Gastroesophageal sphincter (tissue), 4 donors: ENCODE data around the gene KCNMA1. TPM values are rescaled to one million over a fixed set of nuclear protein-coding genes. Genes with fewer than 3 reads are reported as not detected.

Source experiments
- ATAC-seq: fragments of 150-250 bp; one replicate; pipeline ENCODE4 v1.9.1; 2016; ENCODE audit warnings: mild to moderate bottlenecking, moderate library complexity
- H3K27ac ChIP-seq, 4 donors: fragments of 200-600 bp; sonication (generic) in 3 of 4; 1 replicate in 3 of 4; 2 replicates in 1 of 4; pipeline ENCODE4 v1.5.1; 2016 to 2019
- H3K27me3 ChIP-seq: fragments of 200-600 bp; sonication (generic); one replicate; pipeline ENCODE4 v1.5.1; 2019
- H3K36me3 ChIP-seq, 2 donors: fragments of 200-600 bp; sonication (generic); one replicate each; pipeline ENCODE4 v1.5.1; 2019; ENCODE audit warnings: control low read depth in 1 of 2
- H3K4me1 ChIP-seq, 3 donors: fragments of 200-600 bp; sonication (generic); 1 replicate in 2 of 3; 2 replicates in 1 of 3; pipeline ENCODE4 v1.5.1; 2016 to 2019; ENCODE audit warnings: control low read depth in 2 of 3
- H3K4me3 ChIP-seq, 2 donors: fragments of 200-600 bp; sonication (generic); one replicate each; pipeline ENCODE4 v1.5.1; 2019; ENCODE audit warnings: mild to moderate bottlenecking in 1 of 2, moderate library complexity in 1 of 2
- H3K9me3 ChIP-seq, 3 donors: fragments of 200-600 bp; sonication (generic); one replicate each; pipeline ENCODE4 v1.5.1; 2017 to 2019; ENCODE audit warnings: control low read depth in 2 of 3
- CTCF ChIP-seq, 4 experiments: fragments of 200-600 bp in 2 of 4; fragments of 450-650 bp in 2 of 4; sonication (generic) in 1 of 4; IDR thresholded peaks; one replicate each; pipeline ENCODE4 v1.5.1; 2017 to 2019; ENCODE audit warnings: antibody characterized with exemption in 4 of 4, mild to moderate bottlenecking in 2 of 4, moderate library complexity in 2 of 4
- EP300 ChIP-seq: sonication (generic); formaldehyde crosslinking; IDR thresholded peaks from one replicate; pipeline ENCODE4 v1.6.1; 2017; ENCODE audit warnings: antibody characterized with exemption, mild to moderate bottlenecking
- POLR2A ChIP-seq, 2 donors: fragments of 450-650 bp; IDR thresholded peaks; one replicate each; pipeline ENCODE4 v1.6.1; 2017; ENCODE audit warnings: antibody characterized with exemption in 2 of 2, mild to moderate bottlenecking in 2 of 2, moderate library complexity in 1 of 2
- POLR2AphosphoS5 ChIP-seq: sonication (generic); formaldehyde crosslinking; IDR thresholded peaks from one replicate; pipeline ENCODE4 v1.6.1; 2017; ENCODE audit warnings: antibody characterized with exemption
- WGBS, 2 donors: methylation state at CpG; one replicate each; pipeline ENCODE4 v1.1.5; 2018; ENCODE audit warnings: low coverage in 1 of 2; 5-methylcytosine and 5-hydroxymethylcytosine counted together
- total RNA-seq, 4 donors: library from RNA; depleted of rRNA; stranded (reverse); fragments of >200 nt; gene quantifications; one replicate each; pipeline ENCODE4 v1.1.0, GENCODE V29; 2016

The KCNMA1 gene
- total RNA-seq, 4 donors from 2014 or later, result 168 to 389 (median 323) TPM

- Histone ChIP-seq H3K4me3 (no peak overlapping the region), H3K36me3 (no peaks in the 10 kb centered on the region), H3K27ac (peak overlapping the region in 3 of 4 donors; percentile 56 to 76 (median 72)), H3K4me1 (peaks cover 6 to 100% (median 11%) of the 10 kb centered on the region in 3 donors), H3K9me3 (no peaks in the 10 kb centered on the region), H3K27me3 (no peaks in the 10 kb centered on the region)
- TF ChIP-seq CTCF (IDR thresholded peaks at IDR 0.05), result no peak
- no peak for ATAC-seq
- 85% methylated on average over 4 of the region's 11 CpGs; no CpG with 5 or more reads in 1 of the 2 donors for WGBS, 2 donors
These were observed 225.8 kb downstream of the KCNMA1 start for GRCh38 chr10:77411805-77412204.

- no peak for ATAC-seq
- Histone ChIP-seq H3K4me3 (no peak overlapping the region), H3K27me3 (no peaks in the 10 kb centered on the region), H3K9me3 (no peaks in the 10 kb centered on the region), H3K36me3 (no peaks in the 10 kb centered on the region), H3K27ac (peak overlapping the region in 3 of 4 donors; percentile 56 to 76 (median 72)), H3K4me1 (peaks cover 9 to 100% (median 19%) of the 10 kb centered on the region in 3 donors)
- 30% methylated on average over 9 of the region's 9 CpGs; no CpG with 5 or more reads in 1 of the 2 donors for WGBS, 2 donors
- TF ChIP-seq POLR2A (IDR thresholded peaks at IDR 0.05), result no peak
These were observed 227.1 kb downstream of the KCNMA1 start for GRCh38 chr10:77410523-77410922.

- TF ChIP-seq CTCF (IDR thresholded peaks at IDR 0.05) (no peak), POLR2AphosphoS5 (no peak), EP300 (no peak), POLR2A (IDR thresholded peaks at IDR 0.05) (no peak)
- ATAC-seq, result no peak
These were observed 227.7 kb downstream of the KCNMA1 start for GRCh38 chr10:77409697-77410471.

GRCh38 chr10:77408259-77408658 is 229.3 kb downstream of the KCNMA1 start:
- no peak for ATAC-seq
- 74% methylated on average over 8 of the region's 8 CpGs; no CpG with 5 or more reads in 1 of the 2 donors for WGBS, 2 donors
- H3K9me3 ChIP-seq, result no peaks in the 10 kb centered on the region
- peaks cover 9 to 83% (median 19%) of the 10 kb centered on the region in 3 donors for H3K4me1 ChIP-seq
- TF ChIP-seq CTCF (IDR thresholded peaks at IDR 0.05) (no peak), EP300 (no peak), POLR2A (IDR thresholded peaks at IDR 0.05) (no peak), POLR2AphosphoS5 (no peak)
- peak overlapping the region in 1 of 4 donors; percentile 76 for H3K27ac ChIP-seq
- no peak overlapping the region for H3K4me3 ChIP-seq
- no peaks in the 10 kb centered on the region for H3K27me3 ChIP-seq
- peaks cover 0 to 7% of the 10 kb centered on the region in 2 donors for H3K36me3 ChIP-seq

More at GRCh38 chr10:77409697-77410471, 227.7 kb downstream of the KCNMA1 start:
- H3K27me3 ChIP-seq, result no peaks in the 10 kb centered on the region
- peak overlapping the region in 3 of 4 donors; percentile 56 to 76 (median 72) for H3K27ac ChIP-seq
- peaks cover 9 to 99% (median 19%) of the 10 kb centered on the region in 3 donors for H3K4me1 ChIP-seq
- H3K9me3 ChIP-seq, result no peaks in the 10 kb centered on the region
- 20 to 72% methylated on average over 1 to 3 of the region's 7 CpGs for WGBS, 2 donors
- no peak overlapping the region for H3K4me3 ChIP-seq
- no peaks in the 10 kb centered on the region for H3K36me3 ChIP-seq

GRCh38 chr10:77406764-77407430 is 230.7 kb downstream of the KCNMA1 start:
- H3K36me3 ChIP-seq, result peaks cover 0 to 14% of the 10 kb centered on the region in 2 donors
- peaks cover 9 to 69% (median 19%) of the 10 kb centered on the region in 3 donors for H3K4me1 ChIP-seq
- H3K4me3 ChIP-seq, result no peak overlapping the region
- no peaks in the 10 kb centered on the region for H3K27me3 ChIP-seq
- 20 to 60% methylated on average over 1 to 4 of the region's 5 CpGs for WGBS, 2 donors
- H3K27ac ChIP-seq, result peak overlapping the region in 3 of 4 donors; percentile 63 to 76 (median 65)
- no peak for ATAC-seq
- no peaks in the 10 kb centered on the region for H3K9me3 ChIP-seq
- TF ChIP-seq EP300, result no peak
- no peak for TF ChIP-seq CTCF (IDR thresholded peaks at IDR 0.05)
